ENCODE measurements around the gene VSTM4.

DNA sequence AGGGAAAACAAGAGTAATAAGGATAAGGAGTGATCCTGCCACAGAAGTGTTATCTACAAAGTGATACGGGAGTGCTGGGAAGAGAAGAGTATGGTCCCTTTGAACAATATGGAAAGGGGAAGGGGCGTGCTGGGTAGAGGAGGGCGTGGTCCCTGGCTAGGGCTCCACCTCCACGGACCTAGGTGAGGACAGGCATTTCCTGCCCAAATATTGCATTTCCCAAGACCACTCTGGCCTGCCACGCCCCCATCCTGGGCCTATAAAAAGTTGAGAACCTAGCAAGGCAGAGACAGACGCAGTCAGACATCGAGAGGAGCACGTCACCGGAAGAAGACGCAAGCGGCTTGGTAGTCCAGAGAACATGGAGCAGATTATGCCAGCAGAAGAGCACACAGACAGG, 22.8 kb downstream of the VSTM4 start:
- TF ChIP-seq, protein P1, sequence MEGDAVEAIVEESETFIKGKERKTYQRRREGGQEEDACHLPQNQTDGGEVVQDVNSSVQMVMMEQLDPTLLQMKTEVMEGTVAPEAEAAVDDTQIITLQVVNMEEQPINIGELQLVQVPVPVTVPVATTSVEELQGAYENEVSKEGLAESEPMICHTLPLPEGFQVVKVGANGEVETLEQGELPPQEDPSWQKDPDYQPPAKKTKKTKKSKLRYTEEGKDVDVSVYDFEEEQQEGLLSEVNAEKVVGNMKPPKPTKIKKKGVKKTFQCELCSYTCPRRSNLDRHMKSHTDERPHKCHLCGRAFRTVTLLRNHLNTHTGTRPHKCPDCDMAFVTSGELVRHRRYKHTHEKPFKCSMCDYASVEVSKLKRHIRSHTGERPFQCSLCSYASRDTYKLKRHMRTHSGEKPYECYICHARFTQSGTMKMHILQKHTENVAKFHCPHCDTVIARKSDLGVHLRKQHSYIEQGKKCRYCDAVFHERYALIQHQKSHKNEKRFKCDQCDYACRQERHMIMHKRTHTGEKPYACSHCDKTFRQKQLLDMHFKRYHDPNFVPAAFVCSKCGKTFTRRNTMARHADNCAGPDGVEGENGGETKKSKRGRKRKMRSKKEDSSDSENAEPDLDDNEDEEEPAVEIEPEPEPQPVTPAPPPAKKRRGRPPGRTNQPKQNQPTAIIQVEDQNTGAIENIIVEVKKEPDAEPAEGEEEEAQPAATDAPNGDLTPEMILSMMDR (conservative IDR thresholded peaks at IDR 0.05; ENCODE audit: low read length), result no peak
- TF ChIP-seq EZH2phosphoT487 (IDR thresholded peaks at IDR 0.05; ENCODE audit: borderline replicate concordance), result no peak

Measured in Loucy (cell line).